ENCODE data around the gene CGB7. TPM values are rescaled to one million over a fixed set of nuclear protein-coding genes. Genes with fewer than 3 reads are reported as not detected.

Gene CGB7
- total and polyA plus RNA-seq, 2 experiments from 2014 or later = 0.54 to 2.2 TPM

DNA sequence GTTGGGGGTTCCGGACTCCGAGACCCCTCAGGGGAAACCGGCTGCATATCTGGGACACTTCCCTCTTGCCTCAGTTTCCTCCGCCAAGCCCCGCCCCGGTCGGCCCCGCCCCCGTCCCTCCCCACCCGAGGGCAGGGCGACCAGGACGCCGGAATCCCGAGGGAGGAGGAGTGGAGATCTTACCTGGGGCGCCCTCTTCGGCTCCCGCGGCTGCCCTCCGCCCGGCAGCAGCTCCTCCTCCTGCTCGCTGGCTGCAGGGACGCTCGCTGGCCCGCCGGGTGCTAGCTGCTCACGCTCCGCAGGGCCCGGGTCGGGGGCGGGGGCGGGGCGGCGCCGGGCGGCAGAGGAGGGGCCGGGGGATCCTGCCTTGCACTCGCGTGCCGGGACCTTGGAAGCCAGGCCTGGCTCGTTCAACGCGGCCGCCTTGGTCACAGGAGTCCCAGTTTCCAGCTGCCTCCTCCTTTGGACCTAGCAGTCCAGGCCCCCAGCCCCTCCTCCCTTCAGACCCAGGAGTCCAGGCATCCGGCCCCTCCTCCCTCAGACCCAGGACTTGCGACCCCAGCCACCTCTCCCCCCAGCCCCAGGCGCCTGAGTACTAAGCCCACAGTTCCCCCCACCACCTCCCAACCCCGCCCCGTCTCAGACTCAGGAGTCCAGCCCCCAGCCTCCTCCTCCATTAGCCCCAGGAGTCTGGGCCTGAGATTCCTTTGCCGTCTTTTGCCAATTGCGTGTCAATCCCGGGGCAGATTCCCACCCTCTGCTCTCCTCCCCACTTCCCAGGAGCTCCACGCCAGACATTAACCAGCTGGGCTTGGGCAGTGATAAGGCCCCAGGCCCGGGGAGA is 7.4 kb upstream of the CGB7 start, which contains the start of gene NTF4:
NTF4 (minus strand) TSS at position 51 of the 844 bp plus-strand sequence. CDS start 2,821 bp downstream, outside the sequence.
- in situ Hi-C loops (cut with MboI) = no loop called here
- Histone ChIP-seq H3K4me3 (peak within 1 kb of the TSS; percentile 57), H3K4me2 (ENCODE audit: unreplicated experiment) (peak within 1 kb of the TSS; percentile 61), H3K79me2 (ENCODE audit: insufficient read depth) (peaks cover 13% of the 10 kb centered on the region), H3K36me3 (ENCODE audit: low read depth) (no peaks in the 10 kb centered on the region), H3K4me1 (ENCODE audit: insufficient read depth) (no peaks in the 10 kb centered on the region), H3K27me3 (replicated peaks; ENCODE audit: insufficient read depth) (no peaks in the 10 kb centered on the region), H3K9me2 (ENCODE audit: insufficient read depth) (no peaks in the 10 kb centered on the region), H3K9me3 (ENCODE audit: low read depth) (no peaks in the 10 kb centered on the region), H3K9ac (no peak within 1 kb of the TSS), H3K27ac (no peak within 1 kb of the TSS), H2AFZ (no peak within 1 kb of the TSS), H4K20me1 (ENCODE audit: insufficient read depth) (no peaks in the 10 kb centered on the region), H3F3A (ENCODE audit: insufficient read depth) (peaks cover 6% of the 10 kb centered on the region; the same call in 1 of the 2 replicates)
- peak; percentile 50 for DNase-seq
- TF ChIP-seq EZH2 (IDR thresholded peaks at IDR 0.05; ENCODE audit: insufficient read depth, poor library complexity, severe bottlenecking) (no peak), EZH2phosphoT487 (IDR thresholded peaks at IDR 0.05; ENCODE audit: insufficient read depth, low read depth) (no peak)
- 12 to 13% methylated on average over 30 to 40 of the region's 53 CpGs for WGBS, 2 experiments (ENCODE audit: low coverage in 1 of 2, low lambda C conversion rate in 2 of 2, missing lambda C conversion rate in 2 of 2)

DNA sequence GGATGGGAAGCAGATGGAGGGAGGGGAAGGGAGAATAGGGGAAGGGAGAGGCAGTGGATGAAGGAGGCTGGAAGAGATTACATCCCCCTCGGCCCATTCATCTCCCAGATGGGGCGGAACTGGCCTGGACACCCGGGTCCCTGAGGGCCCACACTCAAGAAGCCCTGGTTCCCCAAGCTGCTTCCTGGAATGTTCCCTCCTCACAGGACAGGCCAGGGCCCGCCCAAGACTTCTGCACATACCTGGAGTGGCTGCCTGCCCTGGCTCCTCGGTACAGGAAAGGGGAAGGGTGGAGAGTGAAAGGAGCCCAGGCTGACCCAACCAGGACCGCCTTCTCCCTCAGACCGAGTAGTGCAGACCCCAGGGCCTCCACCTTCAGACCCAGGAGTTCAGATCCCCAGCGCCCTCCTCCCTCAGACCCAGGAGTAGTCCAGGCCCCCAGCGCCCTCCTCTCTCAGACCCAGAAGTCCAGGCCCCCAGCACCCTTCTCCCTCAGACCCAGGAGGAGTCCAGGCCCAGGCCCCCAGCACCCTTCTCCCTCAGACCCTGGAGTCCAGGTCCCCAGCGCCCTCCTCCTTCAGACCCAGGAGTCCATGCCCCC is 6.6 kb upstream of the CGB7 start:
- peaks cover 6% of the 10 kb centered on the region; the same call in 1 of the 2 replicates for H3F3A ChIP-seq (ENCODE audit: insufficient read depth)
- no peaks in the 10 kb centered on the region for H3K9me2 ChIP-seq (ENCODE audit: insufficient read depth)
- no peaks in the 10 kb centered on the region for H3K36me3 ChIP-seq (ENCODE audit: low read depth)
- peak overlapping the region; percentile 57 for H3K4me3 ChIP-seq
- DNase-seq = no peak
- no peaks in the 10 kb centered on the region for H3K9me3 ChIP-seq (ENCODE audit: low read depth)
- TF ChIP-seq EZH2phosphoT487 (IDR thresholded peaks at IDR 0.05; ENCODE audit: insufficient read depth, low read depth) = no peak
- TF ChIP-seq EZH2 (IDR thresholded peaks at IDR 0.05; ENCODE audit: insufficient read depth, poor library complexity, severe bottlenecking) = no peak
- H3K27ac ChIP-seq = no peak overlapping the region
- in situ Hi-C loops (cut with MboI) = no loop called here
- H3K4me1 ChIP-seq (ENCODE audit: insufficient read depth) = no peaks in the 10 kb centered on the region
- no peak overlapping the region for H3K9ac ChIP-seq
- 40 to 50% methylated on average over 7 to 9 of the region's 10 CpGs for WGBS, 2 experiments (ENCODE audit: low coverage in 1 of 2, low lambda C conversion rate in 2 of 2, missing lambda C conversion rate in 2 of 2)
- no peaks in the 10 kb centered on the region for H3K27me3 ChIP-seq (replicated peaks; ENCODE audit: insufficient read depth)
- H3K4me2 ChIP-seq (ENCODE audit: unreplicated experiment) = peak overlapping the region; percentile 61
- no peak overlapping the region for H2AFZ ChIP-seq
- no peaks in the 10 kb centered on the region for H4K20me1 ChIP-seq (ENCODE audit: insufficient read depth)
- H3K79me2 ChIP-seq (ENCODE audit: insufficient read depth) = peaks cover 19% of the 10 kb centered on the region

- Histone ChIP-seq H2AFZ (no peak overlapping the region), H3K36me3 (ENCODE audit: low read depth) (no peaks in the 10 kb centered on the region), H3K4me3 (no peak overlapping the region), H3K9ac (no peak overlapping the region), H3F3A (ENCODE audit: insufficient read depth) (no peaks in the 10 kb centered on the region), H4K20me1 (ENCODE audit: insufficient read depth) (no peaks in the 10 kb centered on the region), H3K27ac (no peak overlapping the region), H3K79me2 (ENCODE audit: insufficient read depth) (peaks cover 43% of the 10 kb centered on the region), H3K4me2 (ENCODE audit: unreplicated experiment) (no peak overlapping the region), H3K9me3 (ENCODE audit: low read depth) (no peaks in the 10 kb centered on the region), H3K27me3 (replicated peaks; ENCODE audit: insufficient read depth) (no peaks in the 10 kb centered on the region), H3K9me2 (ENCODE audit: insufficient read depth) (no peaks in the 10 kb centered on the region), H3K4me1 (ENCODE audit: insufficient read depth) (no peaks in the 10 kb centered on the region)
- DNase-seq = no peak
- TF ChIP-seq EZH2 (IDR thresholded peaks at IDR 0.05; ENCODE audit: insufficient read depth, poor library complexity, severe bottlenecking) (no peak), EZH2phosphoT487 (IDR thresholded peaks at IDR 0.05; ENCODE audit: insufficient read depth, low read depth) (no peak)
- 79 to 82% methylated on average over 22 to 25 of the region's 25 CpGs for WGBS, 2 experiments (ENCODE audit: low coverage in 1 of 2, low lambda C conversion rate in 2 of 2, missing lambda C conversion rate in 2 of 2)
- in situ Hi-C loops (cut with MboI) = no loop called here
Measured at GRCh38 chr19:49061445-49061844, 3.9 kb upstream of the CGB7 start.

- H3K36me3 ChIP-seq (ENCODE audit: low read depth) = no peaks in the 10 kb centered on the region
- H2AFZ ChIP-seq = no peak overlapping the region
- H4K20me1 ChIP-seq (ENCODE audit: insufficient read depth) = no peaks in the 10 kb centered on the region
- no peaks in the 10 kb centered on the region for H3K9me2 ChIP-seq (ENCODE audit: insufficient read depth)
- H3K4me3 ChIP-seq = no peak overlapping the region
- WGBS, 2 experiments (ENCODE audit: low coverage in 1 of 2, low lambda C conversion rate in 2 of 2, missing lambda C conversion rate in 2 of 2) = 78 to 88% methylated on average over 2 of the region's 2 CpGs
- peaks cover 43% of the 10 kb centered on the region for H3K79me2 ChIP-seq (ENCODE audit: insufficient read depth)
- H3K4me2 ChIP-seq (ENCODE audit: unreplicated experiment) = no peak overlapping the region
- TF ChIP-seq EZH2 (IDR thresholded peaks at IDR 0.05; ENCODE audit: insufficient read depth, poor library complexity, severe bottlenecking) (no peak), EZH2phosphoT487 (IDR thresholded peaks at IDR 0.05; ENCODE audit: insufficient read depth, low read depth) (no peak)
- H3K9ac ChIP-seq = no peak overlapping the region
- H3F3A ChIP-seq (ENCODE audit: insufficient read depth) = no peaks in the 10 kb centered on the region
- H3K4me1 ChIP-seq (ENCODE audit: insufficient read depth) = no peaks in the 10 kb centered on the region
- in situ Hi-C loops (cut with MboI) = no loop called here
- no peaks in the 10 kb centered on the region for H3K27me3 ChIP-seq (replicated peaks; ENCODE audit: insufficient read depth)
- H3K9me3 ChIP-seq (ENCODE audit: low read depth) = no peaks in the 10 kb centered on the region
- DNase-seq = no peak
- no peak overlapping the region for H3K27ac ChIP-seq
Measured at GRCh38 chr19:49061000-49061399, 3.5 kb upstream of the CGB7 start.
